ENCODE results near the gene CORO2B. TPM values are rescaled to one million over a fixed set of nuclear protein-coding genes. Genes with fewer than 3 reads are reported as not detected.

Gene CORO2B
- polyA plus RNA-seq, 1 of the 3 experiments (the other 2 are of a cell fraction): 3.6 TPM

- no peaks in the 10 kb centered on the region for H3K36me3 ChIP-seq (replicated peaks in 1 of 2; ENCODE audit: control insufficient read depth in 1 of 2, insufficient read depth in 2 of 2, low read length in 1 of 2)
- no peak overlapping the region for H3K27ac ChIP-seq (ENCODE audit: low read depth in 2 of 2, low read length in 1 of 2)
- H3K79me2 ChIP-seq (ENCODE audit: insufficient read depth): no peaks in the 10 kb centered on the region
- no peaks in the 10 kb centered on the region for H3K9me2 ChIP-seq
- TF ChIP-seq FOXM1 (IDR thresholded peaks at IDR 0.05; ENCODE audit: low read depth): no peak
- TF ChIP-seq USF2 (IDR thresholded peaks at IDR 0.05; ENCODE audit: borderline replicate concordance, low read depth, low read length): no peak
- TF ChIP-seq NRF1 (IDR thresholded peaks at IDR 0.05; ENCODE audit: low read depth, low read length): no peak
- no peak for TF ChIP-seq ZBTB33 (IDR thresholded peaks at IDR 0.05; ENCODE audit: borderline replicate concordance, low read depth)
- no peak for TF ChIP-seq RFX5 (IDR thresholded peaks at IDR 0.05; ENCODE audit: low read length)
- TF ChIP-seq EP300 (IDR thresholded peaks at IDR 0.05; ENCODE audit: borderline replicate concordance in 1 of 2, low read depth in 1 of 2, low read length in 1 of 2): no peak
- TF ChIP-seq POLR2AphosphoS5 (IDR thresholded peaks at IDR 0.05; ENCODE audit: low read depth, low read length): no peak
- TF ChIP-seq CHD2 (IDR thresholded peaks at IDR 0.05; ENCODE audit: low read length, partially characterized antibody): no peak
- TF ChIP-seq NFIC (IDR thresholded peaks at IDR 0.05; ENCODE audit: borderline replicate concordance): no peak
- TF ChIP-seq REST (IDR thresholded peaks at IDR 0.05; ENCODE audit: low read depth, low read length): no peak
- TF ChIP-seq USF1 (IDR thresholded peaks at IDR 0.05; ENCODE audit: borderline replicate concordance, low read depth): no peak
- TF ChIP-seq MXI1 (IDR thresholded peaks at IDR 0.05; ENCODE audit: low read depth, low read length): no peak
- no peak for TF ChIP-seq EZH2phosphoT487 (IDR thresholded peaks at IDR 0.05; ENCODE audit: borderline replicate concordance, low read depth)
- no peak for TF ChIP-seq GATA2 (CRISPR knock-in tag; IDR thresholded peaks at IDR 0.05)
- no peak for TF ChIP-seq IRF3 (IDR thresholded peaks at IDR 0.05; ENCODE audit: low read depth, low read length)
- TF ChIP-seq TCF12 (IDR thresholded peaks at IDR 0.05): no peak
- WGBS (ENCODE audit: low lambda C conversion rate): 70% methylated on average over 9 of the region's 10 CpGs
- no peaks in the 10 kb centered on the region for H3K27me3 ChIP-seq (ENCODE audit: insufficient read depth)
- H3K4me3 ChIP-seq (ENCODE audit: low read depth in 2 of 2, low read length in 1 of 2): no peak overlapping the region
- no peak overlapping the region for H3K4me2 ChIP-seq
- no peaks in the 10 kb centered on the region for H3K4me1 ChIP-seq (ENCODE audit: control insufficient read depth in 1 of 2, insufficient read depth in 2 of 2, low read depth in 1 of 2, low read length in 1 of 2)
- no peaks in the 10 kb centered on the region for H3K9me3 ChIP-seq
- no peak overlapping the region for H2AFZ ChIP-seq (ENCODE audit: low read depth)
- H3F3A ChIP-seq (replicated peaks; ENCODE audit: insufficient read depth): no peaks in the 10 kb centered on the region
- CTCF ChIA-PET: interaction anchor here (0.9 to 3.4 kb wide), 7 partner anchors 10 to 413 kb away, joined by 3 to 16 read pairs (median 3); no protein-coding TSS in a partner anchor
- no peak for DNase-seq
- H4K20me1 ChIP-seq (ENCODE audit: insufficient read depth): no peaks in the 10 kb centered on the region
- POLR2A ChIA-PET: no interaction called here
- H3K9ac ChIP-seq: no peak overlapping the region
Observed at GRCh38 chr15:68719672-68720071, 140.9 kb downstream of the CORO2B start.
